ENCODE results near the gene CHKB.

CHKB gene

DNA sequence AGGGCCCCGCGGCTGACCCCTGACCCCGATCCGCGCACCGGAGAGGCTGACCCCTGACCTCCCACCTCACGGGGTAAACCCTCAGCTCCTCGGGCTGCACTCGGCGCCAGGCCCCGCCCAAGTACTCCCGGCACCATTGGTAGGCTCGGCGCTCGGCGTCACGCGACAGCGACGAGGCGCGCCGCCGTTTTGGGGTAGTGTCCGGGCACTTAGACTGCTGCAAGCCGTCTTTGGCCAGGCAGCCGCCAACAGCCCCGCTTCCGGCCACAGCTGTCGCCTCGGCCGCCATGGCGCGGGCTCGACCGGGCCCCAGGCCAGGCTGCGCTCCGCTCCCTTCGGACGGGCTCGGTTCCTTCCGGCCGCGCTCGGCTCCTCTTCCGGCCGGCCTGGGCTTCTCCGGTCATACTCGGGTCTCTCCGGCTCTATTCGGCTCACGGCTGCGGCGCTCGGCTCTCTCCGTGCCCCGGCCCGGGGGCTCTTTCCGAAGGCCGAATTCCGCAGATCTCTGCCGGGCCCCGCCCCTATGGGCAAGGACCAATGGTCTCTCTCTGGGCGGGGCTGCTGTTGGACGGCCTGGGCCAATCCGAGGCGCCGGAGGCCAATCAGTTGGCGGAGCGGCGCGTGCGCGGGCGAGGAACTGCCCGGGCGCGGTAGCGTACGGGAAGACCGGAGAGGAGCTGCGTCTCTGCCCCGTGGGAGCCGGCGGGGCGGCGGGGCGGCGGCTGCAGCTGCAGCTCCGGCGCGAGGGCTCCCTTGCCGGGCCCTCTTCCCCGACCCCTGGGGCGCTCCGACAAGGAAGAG is at the start of gene CHKB:
TSS of gene CHKB (minus strand) at position 357 of the 801 bp plus-strand sequence. CDS start at position 289, 68 bp downstream.
- intact Hi-C loops (cut with micrococcal nuclease) = loop anchor here (2.0 to 5.0 kb wide), 4 partner anchors 18 to 75 kb away; partner anchors contain the start of genes LMF2, MAPK8IP2, NCAPH2 and TYMP
- H3K4me3 Mint-ChIP-seq = peak within 1 kb of the TSS; percentile 80

DNA sequence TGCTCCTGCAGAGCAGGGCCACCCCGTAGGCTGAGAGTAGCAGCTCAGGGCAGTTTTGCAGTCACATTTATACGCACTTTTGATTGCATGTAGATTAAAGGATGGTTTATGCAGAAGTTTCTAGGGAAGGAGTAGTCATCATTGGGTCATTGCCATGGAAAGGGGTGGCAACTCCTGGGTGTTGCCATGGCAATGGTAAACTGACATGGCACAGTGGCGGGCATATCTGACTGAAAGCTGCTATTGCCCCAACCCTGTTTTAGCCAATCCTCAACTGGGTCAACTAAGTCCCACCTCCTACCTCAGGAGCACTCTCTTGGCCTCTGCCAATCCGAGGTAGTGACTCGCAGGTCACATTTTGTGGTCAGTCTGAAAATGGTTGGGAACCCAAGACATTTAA is 47.7 kb upstream of the CHKB start:
- Mint-ChIP-seq H3K4me3 (no peak overlapping the region), H3K9me3 (no peaks in the 10 kb centered on the region), H3K27me3 (peaks cover 1% of the 10 kb centered on the region), H3K4me1 (ENCODE audit: low read depth) (peaks cover 31% of the 10 kb centered on the region), H3K27ac (no peak overlapping the region), H3K36me3 (ENCODE audit: low read depth) (peaks cover 26% of the 10 kb centered on the region)
- intact Hi-C loops (cut with micrococcal nuclease) = no loop called here

More for the DNA sequence above, at the start of gene CHKB:
- peaks cover 39% of the 10 kb centered on the region for H3K4me1 Mint-ChIP-seq (ENCODE audit: low read depth)
- H3K27me3 Mint-ChIP-seq = peaks cover 10% of the 10 kb centered on the region
- H3K27ac Mint-ChIP-seq = peak within 1 kb of the TSS; percentile 95
- no peaks in the 10 kb centered on the region for H3K9me3 Mint-ChIP-seq
- H3K36me3 Mint-ChIP-seq (ENCODE audit: low read depth) = peaks cover 43% of the 10 kb centered on the region

GRCh38 chr22:50628543-50629134 is 46.0 kb upstream of the CHKB start:
- peak overlapping the region; percentile 87 for H3K27ac Mint-ChIP-seq
- H3K27me3 Mint-ChIP-seq = peaks cover 1% of the 10 kb centered on the region
- intact Hi-C loops (cut with micrococcal nuclease) = loop anchor here (5.0 kb wide), 1 partner anchor 64 kb away; no protein-coding TSS in a partner anchor
- peaks cover 41% of the 10 kb centered on the region for H3K36me3 Mint-ChIP-seq (ENCODE audit: low read depth)
- peak overlapping the region; percentile 73 for H3K4me3 Mint-ChIP-seq
- peaks cover 31% of the 10 kb centered on the region for H3K4me1 Mint-ChIP-seq (ENCODE audit: low read depth)
- no peaks in the 10 kb centered on the region for H3K9me3 Mint-ChIP-seq

- H3K36me3 Mint-ChIP-seq (ENCODE audit: low read depth) = peaks cover 41% of the 10 kb centered on the region
- H3K27ac Mint-ChIP-seq = peak within 1 kb of the TSS; percentile 87
- H3K9me3 Mint-ChIP-seq = no peaks in the 10 kb centered on the region
- intact Hi-C loops (cut with micrococcal nuclease) = loop anchor here (5.0 kb wide), 1 partner anchor 64 kb away; no protein-coding TSS in a partner anchor
- H3K4me1 Mint-ChIP-seq (ENCODE audit: low read depth) = peaks cover 35% of the 10 kb centered on the region
- peak within 1 kb of the TSS; percentile 73 for H3K4me3 Mint-ChIP-seq
- H3K27me3 Mint-ChIP-seq = peaks cover 1% of the 10 kb centered on the region
These were observed 45.2 kb upstream of the CHKB start, which contains the start of gene ARSA for GRCh38 chr22:50627642-50628542. Gene ARSA, minus strand, starts transcription at chr22:50628152. Its CDS starts 373 bp downstream, at chr22:50627779.

DNA sequence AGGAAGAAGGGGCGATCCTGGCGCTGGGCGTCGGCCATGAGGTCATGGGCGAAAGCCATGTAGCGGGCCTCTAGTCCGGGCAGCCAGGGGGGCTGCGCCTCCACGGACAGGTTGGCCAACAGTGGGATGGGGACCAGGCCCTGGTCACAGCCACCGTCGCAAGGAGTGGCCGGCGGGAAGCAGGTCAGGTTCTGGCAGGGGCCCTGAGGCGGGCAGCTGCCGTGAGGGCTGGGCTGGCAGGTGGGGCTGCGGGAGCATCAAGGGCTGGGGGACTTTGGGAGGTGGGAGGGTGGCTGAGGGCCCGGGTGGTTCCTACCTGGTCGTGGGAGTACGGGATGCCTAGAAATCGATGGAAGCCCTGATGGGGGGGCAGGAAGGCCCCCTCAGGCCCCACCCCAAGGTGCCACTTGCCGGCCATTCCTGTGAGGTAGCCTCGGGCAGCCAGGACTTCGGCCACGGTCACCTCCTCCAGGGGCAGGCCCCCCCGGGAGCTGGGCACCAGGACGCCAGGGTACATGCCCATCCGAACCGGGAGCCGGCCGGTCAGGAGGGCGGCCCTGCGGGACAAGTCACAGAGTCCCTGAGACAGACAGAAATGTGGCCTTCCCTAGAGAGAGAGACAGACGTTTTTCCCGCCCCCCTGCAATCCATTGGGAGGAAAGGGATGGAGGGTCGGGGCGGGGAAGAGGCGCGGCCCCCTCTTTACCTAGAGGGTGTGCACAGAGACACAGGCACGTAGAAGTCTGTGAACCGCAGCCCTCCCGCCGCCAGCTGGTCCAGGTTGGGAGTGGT is 44.4 kb upstream of the CHKB start:
- H3K36me3 Mint-ChIP-seq (ENCODE audit: low read depth) = peaks cover 41% of the 10 kb centered on the region
- intact Hi-C loops (cut with micrococcal nuclease) = loop anchor here (5.0 kb wide), 1 partner anchor 65 kb away; no protein-coding TSS in a partner anchor

DNA sequence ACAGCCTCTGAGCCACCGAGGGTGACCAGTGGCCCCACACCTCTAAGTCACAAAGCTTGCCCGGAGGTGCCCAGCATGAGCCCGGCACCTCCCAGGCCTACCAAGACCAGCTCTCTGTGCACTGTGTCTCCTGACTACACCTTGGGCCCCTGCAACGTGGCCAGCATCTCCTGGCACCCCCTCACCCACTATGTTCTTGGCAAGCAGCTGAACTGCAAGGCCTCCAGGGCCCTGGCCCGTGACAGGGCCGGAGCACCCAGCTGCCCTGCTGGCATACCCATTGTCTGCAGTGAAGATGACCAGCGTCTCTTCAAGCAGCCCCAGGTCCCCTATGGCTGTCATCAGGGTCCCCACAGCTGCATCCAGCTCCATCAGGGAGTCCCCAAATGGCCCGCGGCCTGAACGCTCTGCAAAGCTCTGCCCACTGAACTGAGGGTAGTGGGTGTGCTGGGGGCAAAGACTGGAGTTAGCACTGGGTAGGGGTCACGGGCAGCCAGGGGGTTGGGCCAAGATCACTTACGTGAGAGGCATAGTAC is 43.7 kb upstream of the CHKB start:
- H3K27ac Mint-ChIP-seq = peak overlapping the region; percentile 87
- peak overlapping the region; percentile 17 for H3K4me3 Mint-ChIP-seq
- H3K9me3 Mint-ChIP-seq = no peaks in the 10 kb centered on the region
- H3K27me3 Mint-ChIP-seq = peaks cover 3% of the 10 kb centered on the region
- intact Hi-C loops (cut with micrococcal nuclease) = loop anchor here (5.0 kb wide), 1 partner anchor 66 kb away; no protein-coding TSS in a partner anchor
- peaks cover 41% of the 10 kb centered on the region for H3K36me3 Mint-ChIP-seq (ENCODE audit: low read depth)
- H3K4me1 Mint-ChIP-seq (ENCODE audit: low read depth) = peaks cover 50% of the 10 kb centered on the region

More for the DNA sequence above, 44.4 kb upstream of the CHKB start:
- Mint-ChIP-seq H3K4me3 (peak overlapping the region; percentile 73), H3K4me1 (ENCODE audit: low read depth) (peaks cover 43% of the 10 kb centered on the region), H3K27me3 (peaks cover 1% of the 10 kb centered on the region), H3K27ac (peak overlapping the region; percentile 87), H3K9me3 (no peaks in the 10 kb centered on the region)

- Mint-ChIP-seq H3K36me3 (ENCODE audit: low read depth) (peaks cover 41% of the 10 kb centered on the region), H3K4me3 (no peak overlapping the region)
These were observed 43.1 kb upstream of the CHKB start for GRCh38 chr22:50625568-50626313.

GRCh38 chr22:50625131-50625567 is 42.5 kb upstream of the CHKB start:
- intact Hi-C loops (cut with micrococcal nuclease) = loop anchor here (5.0 kb wide), 1 partner anchor 67 kb away; no protein-coding TSS in a partner anchor
- Mint-ChIP-seq H3K36me3 (ENCODE audit: low read depth) (peaks cover 41% of the 10 kb centered on the region), H3K4me3 (no peak overlapping the region), H3K27ac (no peak overlapping the region), H3K27me3 (peaks cover 7% of the 10 kb centered on the region), H3K9me3 (no peaks in the 10 kb centered on the region), H3K4me1 (ENCODE audit: low read depth) (peaks cover 59% of the 10 kb centered on the region)

More at GRCh38 chr22:50625568-50626313, 43.1 kb upstream of the CHKB start:
- Mint-ChIP-seq H3K9me3 (no peaks in the 10 kb centered on the region), H3K27ac (no peak overlapping the region), H3K4me1 (ENCODE audit: low read depth) (peaks cover 57% of the 10 kb centered on the region), H3K27me3 (peaks cover 7% of the 10 kb centered on the region)
- intact Hi-C loops (cut with micrococcal nuclease) = loop anchor here (5.0 kb wide), 1 partner anchor 67 kb away; no protein-coding TSS in a partner anchor

DNA sequence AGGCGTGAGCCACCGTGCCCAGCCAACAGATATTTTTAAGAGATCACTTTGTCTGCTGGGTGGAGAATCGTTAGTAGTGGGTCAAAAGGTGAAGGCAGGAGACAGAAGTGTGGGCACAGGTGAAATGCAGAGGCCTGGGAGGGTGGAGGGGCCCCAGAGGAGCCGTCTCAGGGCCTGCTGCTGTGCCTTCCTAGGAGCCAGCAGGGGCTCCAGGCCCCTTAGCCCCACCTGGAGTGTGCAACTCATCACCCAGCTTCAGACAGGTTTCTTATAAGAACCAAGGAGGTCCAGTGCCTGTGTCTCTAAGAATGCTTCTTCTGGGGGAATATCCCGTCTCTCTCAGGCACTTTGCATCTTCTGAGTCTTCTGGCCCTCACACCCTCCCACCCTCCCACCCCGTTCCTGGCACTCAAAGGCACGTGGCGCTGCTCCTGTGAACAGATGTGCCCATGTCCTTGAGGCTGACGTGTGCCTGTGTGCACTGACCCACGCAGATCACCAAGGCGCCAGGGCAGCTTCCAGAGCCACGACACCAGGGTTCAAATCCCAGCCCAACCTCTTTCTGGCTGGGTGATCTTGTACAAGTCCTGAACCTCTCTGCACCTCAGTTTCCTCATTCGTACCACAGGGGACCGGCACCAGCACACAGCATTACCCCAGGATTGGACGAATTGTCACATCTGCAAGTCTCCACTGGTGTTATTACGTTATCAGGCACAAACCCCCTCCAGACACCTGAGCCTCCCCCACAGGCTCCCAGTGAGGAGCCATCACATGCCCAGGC is 41.9 kb upstream of the CHKB start:
- intact Hi-C loops (cut with micrococcal nuclease) = loop anchor here (5.0 kb wide), 3 partner anchors 68 to 372 kb away; partner anchors contain the start of genes HDAC10 and SCO2
- Mint-ChIP-seq H3K27me3 (peaks cover 11% of the 10 kb centered on the region), H3K36me3 (ENCODE audit: low read depth) (peaks cover 41% of the 10 kb centered on the region), H3K4me3 (no peak overlapping the region), H3K27ac (no peak overlapping the region), H3K9me3 (no peaks in the 10 kb centered on the region), H3K4me1 (ENCODE audit: low read depth) (peaks cover 60% of the 10 kb centered on the region)

- intact Hi-C loops (cut with micrococcal nuclease) = loop anchor here (5.0 kb wide), 2 partner anchors 96 to 371 kb away; partner anchors contain the start of genes HDAC10 and SCO2
- peak overlapping the region; percentile 81 for H3K27ac Mint-ChIP-seq
- peaks cover 51% of the 10 kb centered on the region for H3K4me1 Mint-ChIP-seq (ENCODE audit: low read depth)
- peaks cover 34% of the 10 kb centered on the region for H3K36me3 Mint-ChIP-seq (ENCODE audit: low read depth)
- no peaks in the 10 kb centered on the region for H3K9me3 Mint-ChIP-seq
- H3K27me3 Mint-ChIP-seq = peaks cover 14% of the 10 kb centered on the region
- H3K4me3 Mint-ChIP-seq = no peak overlapping the region
These were observed 40.2 kb upstream of the CHKB start for GRCh38 chr22:50622723-50623327.

All from dendritic cell treated with granulocyte-macrophage colony-stimulating factor and Interleukin-4, amounts not matched to agents 40 ng/mL and 50 ng/mL, for 4 days (primary cell).